GM19468 (cell line): ENCODE measurements around the gene PRDM7.

Source experiments
- ATAC-seq: cut with Tn5 transposase; IDR thresholded peaks from one replicate; pipeline ENCODE4 v1.9.1; 2021; ENCODE audit warnings: mild to moderate bottlenecking, moderate library complexity, moderate number of reproducible peaks; ENCODE audit not compliant: unreplicated experiment; ENCODE audit errors: extremely low read depth

PRDM7 gene

GRCh38 chr16:90041896-90042473, 35.1 kb downstream of the PRDM7 start:
- no peak for ATAC-seq

GRCh38 chr16:90040152-90041023, 36.7 kb downstream of the PRDM7 start:
- no peak for ATAC-seq

GRCh38 chr16:90037276-90037675, 39.9 kb downstream of the PRDM7 start:
- no peak for ATAC-seq

- no peak for ATAC-seq
These were observed 41.2 kb downstream of the PRDM7 start for GRCh38 chr16:90035902-90036301.

DNA sequence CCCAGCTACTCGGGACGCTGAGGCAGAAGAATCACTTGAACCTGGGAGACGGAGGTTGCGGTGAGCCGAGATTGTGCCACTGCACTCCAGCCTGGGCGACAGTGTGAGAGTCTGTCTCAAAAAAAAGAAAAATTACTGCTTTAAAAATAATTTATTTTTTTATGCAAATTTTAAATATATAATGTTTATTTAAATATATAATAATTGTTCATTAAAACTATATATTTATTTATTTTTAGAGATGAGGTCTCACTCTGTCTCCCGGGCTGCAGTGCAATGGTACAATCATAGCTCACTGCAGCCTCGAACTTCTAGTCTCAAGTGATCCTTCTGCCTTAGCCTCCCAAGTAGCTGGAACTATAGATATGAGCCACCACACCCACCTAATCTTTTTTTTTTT, 42.6 kb downstream of the PRDM7 start:
- ATAC-seq: no peak

GRCh38 chr16:90033387-90033786, 43.7 kb downstream of the PRDM7 start:
- no peak for ATAC-seq

- ATAC-seq: no peak
These were observed 44.3 kb downstream of the PRDM7 start for GRCh38 chr16:90032674-90033331.

DNA sequence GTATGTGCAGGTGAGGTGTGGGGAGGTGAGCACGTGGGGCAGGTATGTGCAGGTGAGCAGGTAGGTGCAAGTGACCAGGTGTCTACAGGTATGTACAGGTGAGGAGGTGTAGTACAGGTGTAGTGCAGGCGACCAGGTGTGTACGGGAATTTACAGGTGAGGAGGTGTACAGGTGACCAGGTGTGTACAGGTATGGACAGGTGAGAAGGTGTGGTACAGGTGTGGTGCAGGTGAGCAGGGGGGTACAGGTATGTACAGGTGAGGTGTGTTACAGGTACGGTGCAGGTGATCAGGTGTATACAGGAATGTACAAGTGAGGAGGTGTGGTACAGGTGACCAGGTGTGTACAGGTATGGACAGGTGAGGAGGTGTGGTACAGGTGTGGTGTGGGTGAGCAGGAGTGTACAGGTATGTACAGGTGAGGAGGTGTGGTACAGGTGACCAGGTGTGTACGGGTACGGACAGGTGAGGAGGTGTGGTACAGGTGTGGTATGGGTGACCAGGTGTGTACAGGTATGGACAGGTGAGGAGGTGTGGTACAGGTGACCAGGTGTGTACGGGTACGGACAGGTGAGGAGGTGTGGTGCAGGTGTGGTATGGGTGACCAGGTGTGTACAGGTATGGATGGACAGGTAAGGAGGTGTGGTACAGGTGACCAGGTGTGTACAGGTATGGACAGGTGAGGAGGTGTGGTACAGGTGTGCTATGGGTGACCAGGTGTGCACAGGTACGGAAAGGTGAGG, 45.0 kb downstream of the PRDM7 start:
- no peak for ATAC-seq

GRCh38 chr16:90031186-90031930, 45.8 kb downstream of the PRDM7 start:
- ATAC-seq: no peak

GRCh38 chr16:90028985-90029384, 48.1 kb downstream of the PRDM7 start:
- ATAC-seq: no peak

GRCh38 chr16:90027611-90028010, 49.5 kb downstream of the PRDM7 start:
- ATAC-seq: no peak

DNA sequence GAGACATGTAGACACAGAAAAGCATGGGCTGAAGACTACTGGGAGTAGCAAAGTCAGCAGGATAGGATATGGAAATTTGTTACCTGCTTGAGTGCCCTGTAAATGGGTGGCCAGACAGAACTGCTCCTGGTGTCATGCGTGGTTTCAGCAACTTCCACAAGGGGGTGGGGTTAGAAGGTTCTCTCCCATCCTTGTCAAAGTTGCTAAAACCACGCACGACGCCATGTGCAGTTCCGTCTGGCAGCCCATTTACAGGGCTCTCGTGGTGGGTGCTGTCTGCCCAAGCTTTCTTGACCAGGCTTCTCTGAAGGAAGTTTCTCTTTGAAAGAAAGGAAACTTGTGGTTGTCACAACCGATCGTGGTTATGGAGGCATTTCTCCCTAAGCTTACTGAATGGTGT, 51.0 kb downstream of the PRDM7 start:
- ATAC-seq: no peak

- no peak for ATAC-seq
These were observed 54.1 kb downstream of the PRDM7 start for GRCh38 chr16:90023078-90023447.

DNA sequence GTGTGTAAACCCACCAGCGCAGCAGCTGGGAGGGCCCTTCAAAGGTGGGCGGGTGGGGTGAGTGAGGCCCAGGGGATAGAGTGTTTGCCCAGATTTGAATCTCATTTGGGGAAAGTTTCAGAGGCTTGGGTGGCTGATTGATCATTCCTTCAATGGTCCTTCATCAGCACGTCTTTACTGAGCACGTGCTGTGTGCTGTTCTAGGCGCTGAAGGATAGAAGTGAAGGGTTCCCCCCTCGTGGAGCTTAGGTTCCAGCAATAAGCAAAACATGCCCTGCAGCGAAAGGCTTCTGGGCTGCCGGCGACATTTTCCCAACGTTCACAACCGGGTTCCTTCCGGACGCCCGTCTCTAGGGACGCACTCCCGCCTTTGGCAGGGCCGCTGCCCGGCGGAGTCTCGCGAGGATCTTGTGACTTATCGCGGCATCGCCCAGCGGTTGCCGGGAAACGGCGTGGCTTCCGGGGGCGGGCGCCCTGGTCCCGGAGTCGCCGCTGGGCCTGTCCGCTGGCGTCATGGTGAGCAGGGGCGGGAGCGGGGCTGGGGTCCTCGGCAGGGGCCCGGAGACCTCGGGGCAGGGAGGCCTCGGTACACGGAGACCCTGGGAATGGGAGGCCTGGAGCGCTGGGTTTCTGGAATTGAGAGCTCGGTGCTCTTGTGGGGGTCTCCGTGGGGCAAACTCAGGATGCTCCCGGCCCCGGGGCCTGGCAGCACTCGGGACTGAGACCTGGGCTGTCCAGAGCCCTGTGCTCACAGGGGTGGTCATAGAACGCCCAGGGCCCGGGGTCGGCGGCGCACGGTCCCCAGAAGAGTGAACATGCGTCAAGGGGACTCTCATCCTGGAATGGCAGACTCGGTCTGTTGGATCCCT, 54.7 kb downstream of the PRDM7 start:
- ATAC-seq: no peak

GRCh38 chr16:90020838-90021382, 56.2 kb downstream of the PRDM7 start:
- no peak for ATAC-seq

GRCh38 chr16:90020260-90020837, 56.8 kb downstream of the PRDM7 start:
- ATAC-seq: no peak

DNA sequence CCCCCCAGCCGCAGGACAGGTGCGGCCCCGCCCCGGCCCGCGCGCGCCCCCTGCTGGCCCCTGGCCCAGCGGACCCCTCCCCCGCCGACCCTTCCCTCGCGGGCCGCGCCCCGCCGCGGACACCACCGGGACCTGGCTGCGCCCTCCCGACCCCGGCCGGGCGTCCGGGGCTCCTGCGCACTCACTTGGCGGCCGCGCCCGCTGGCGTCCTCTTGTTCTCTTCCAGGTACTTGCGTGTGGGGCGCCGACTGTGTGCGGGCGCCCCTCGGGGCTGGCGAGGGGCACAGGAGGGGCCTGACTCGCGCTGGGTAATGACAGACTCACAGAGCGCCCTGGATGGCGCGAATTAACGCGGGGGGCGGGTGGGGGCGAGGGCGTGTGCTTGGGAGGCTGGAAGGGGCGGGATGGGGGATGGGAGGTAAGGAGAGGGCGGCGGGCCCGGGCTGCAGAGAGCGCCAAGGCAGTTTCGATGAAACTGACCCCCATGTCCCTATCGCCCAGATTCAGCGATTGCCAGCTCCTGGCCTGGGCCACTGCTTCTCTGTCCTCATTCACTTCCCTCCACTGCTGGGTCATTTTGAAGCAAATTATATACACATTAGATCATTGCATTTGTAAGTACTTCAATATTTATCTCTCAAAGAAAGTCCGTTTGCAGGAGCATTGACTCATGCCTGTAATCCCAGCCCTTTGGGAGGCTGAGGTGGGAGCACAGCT, 57.4 kb downstream of the PRDM7 start:
- no peak for ATAC-seq
